AG04449 (cell line): ENCODE measurements around the gene FXYD5.
"Not testable (repeated sequence)": the region's sequence is repeated elsewhere in the genome, so short reads cannot be mapped to it uniquely, and the experiment has no call there.

Experiments used
- CTCF ChIA-PET: fragments of 350-600 bp; formaldehyde crosslinking; extraction: SDS; loops from one replicate; lab custom pipeline; 2021; ENCODE audit warnings: antibody characterized with exemption; lab: Yijun Ruan, JAX
- POLR2A ChIA-PET: fragments of 400-600, 350-600 bp; formaldehyde crosslinking; extraction: SDS; loops from one replicate; lab custom pipeline; 2020; ENCODE audit warnings: antibody characterized with exemption, inconsistent platforms; lab: Yijun Ruan, JAX
- DNase-seq: peaks from one replicate; pipeline ENCODE4 v3.0.0-alpha.2; 2010; ENCODE audit warnings: low read depth, low spot score
- H3K4me3 ChIP-seq: 2 replicates; pipeline ENCODE4 v1.5.1; 2011; ENCODE audit warnings: low read depth, mild to moderate bottlenecking, control low read depth, low read length
- CTCF ChIP-seq: IDR thresholded peaks from one replicate; pipeline ENCODE4 v1.5.1; 2011; ENCODE audit warnings: mild to moderate bottlenecking, moderate library complexity, low read length, control low read depth, inconsistent platforms; ENCODE audit not compliant: insufficient read depth; ENCODE audit errors: missing control alignments

Gene FXYD5

GRCh38 chr19:35149463-35149862, 5.1 kb upstream of the FXYD5 start:
- POLR2A ChIA-PET, result no interaction called here
- H3K4me3 ChIP-seq, result no peak overlapping the region
- DNase-seq, result no peak
- CTCF ChIA-PET, result interaction anchor here (1.1 to 5.1 kb wide), 4 partner anchors 7 to 83 kb away, joined by 3 to 34 read pairs (median 6); partner anchors contain the start of gene LGI4
- no peak for TF ChIP-seq CTCF

GRCh38 chr19:35150445-35150844, 4.1 kb upstream of the FXYD5 start:
- TF ChIP-seq CTCF, result no peak
- no peak overlapping the region for H3K4me3 ChIP-seq
- ChIA-PET CTCF (interaction anchor here (1.0 to 6.5 kb wide), 4 partner anchors 8 to 107 kb away, joined by 4 to 104 read pairs (median 4); partner anchors contain the start of gene FXYD7), POLR2A (no interaction called here)
- no peak for DNase-seq

- no peak for DNase-seq
- POLR2A ChIA-PET, result no interaction called here
- H3K4me3 ChIP-seq, result no peak overlapping the region
- CTCF ChIA-PET, result interaction anchor here (0.9 to 6.5 kb wide), 6 partner anchors 8 to 108 kb away, joined by 3 to 104 read pairs (median 4); partner anchors contain the start of genes FXYD7 and LGI4
- no peak for TF ChIP-seq CTCF
Observed at GRCh38 chr19:35151273-35152065, 3.1 kb upstream of the FXYD5 start.

GRCh38 chr19:35153129-35153522, 1.4 kb upstream of the FXYD5 start:
- POLR2A ChIA-PET, H3K4me3 ChIP-seq, DNase-seq: not testable (repeated sequence)
- CTCF ChIA-PET, result interaction anchor here (0.9 to 6.5 kb wide), 13 partner anchors 10 to 108 kb away, joined by 3 to 104 read pairs (median 6); partner anchors contain the start of genes FXYD3, FXYD7 and LGI4

DNA sequence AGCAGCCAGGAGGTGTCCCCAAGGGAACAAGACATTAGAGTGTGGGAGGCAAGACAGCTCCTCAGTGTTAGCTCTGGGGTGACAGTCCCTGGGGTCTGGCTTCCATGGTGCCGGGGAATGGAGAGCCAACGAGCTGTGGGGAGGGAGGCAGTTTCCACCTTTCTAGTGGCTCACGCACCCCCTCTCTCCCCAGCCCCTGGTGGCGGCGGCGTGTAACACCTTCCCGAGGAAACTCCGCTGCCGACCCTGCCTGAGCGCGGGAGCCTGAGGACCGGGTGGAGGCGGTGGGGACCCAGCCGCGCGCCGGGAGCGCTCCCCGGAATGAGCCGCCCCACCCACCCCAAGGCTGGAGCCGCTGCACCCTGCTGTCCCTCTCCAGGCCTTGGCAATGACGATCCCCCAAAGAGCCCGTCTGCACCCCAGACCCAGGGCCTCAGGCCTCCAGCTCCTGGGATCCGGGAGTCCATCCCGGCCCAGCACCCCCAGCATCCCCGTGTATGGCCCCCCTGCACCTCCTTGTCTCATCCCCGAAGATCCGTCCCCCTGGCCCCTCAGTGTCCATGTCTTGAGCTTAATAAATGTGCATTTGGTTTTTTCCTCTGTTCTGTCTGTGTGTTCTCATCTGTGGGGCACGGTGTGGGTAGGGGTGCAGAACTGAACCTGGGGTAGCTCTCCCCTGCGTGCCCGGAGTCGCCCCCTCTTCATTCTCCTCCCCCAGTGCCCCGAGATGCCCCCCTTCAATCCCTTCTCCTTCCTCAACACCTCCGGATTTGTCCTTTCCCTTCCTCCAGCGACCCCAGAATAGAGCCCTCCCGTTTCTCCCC, 622 bp upstream of the FXYD5 start:
- no peak for DNase-seq
- ChIA-PET POLR2A (interaction anchor here (0.5 to 2.0 kb wide), 2 partner anchors 12 to 125 kb away, joined by 3 to 10 read pairs; no protein-coding TSS in a partner anchor), CTCF (interaction anchor here (0.9 to 6.5 kb wide), 17 partner anchors 9 to 116 kb away, joined by 3 to 104 read pairs (median 5); partner anchors contain the start of genes FXYD3, FXYD7 and LGI4)
- peak overlapping the region; percentile 89 for H3K4me3 ChIP-seq
- peak; percentile 84 for TF ChIP-seq CTCF

DNA sequence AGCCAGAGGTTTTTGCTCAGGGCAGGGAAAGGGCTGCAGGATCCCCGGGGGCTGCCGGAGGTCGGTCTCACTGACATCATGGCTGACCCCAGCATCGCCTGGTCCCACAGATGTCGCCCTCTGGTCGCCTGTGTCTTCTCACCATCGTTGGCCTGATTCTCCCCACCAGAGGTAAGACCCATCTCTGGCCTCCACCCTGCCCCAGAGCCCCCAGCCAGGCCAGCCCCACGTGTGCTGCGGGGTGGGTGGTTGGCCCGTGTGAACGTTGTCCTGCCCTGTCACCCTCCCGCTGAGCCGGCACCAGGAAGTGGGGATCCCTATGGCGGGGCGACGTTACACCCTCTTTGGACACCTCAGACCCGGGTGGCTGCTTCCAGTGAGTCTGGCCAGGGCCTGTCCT, 906 bp downstream of the FXYD5 start:
- DNase-seq, result no peak
- CTCF ChIA-PET, result interaction anchor here (0.7 to 6.5 kb wide), 4 partner anchors 13 to 86 kb away, joined by 3 to 104 read pairs (median 14); partner anchors contain the start of genes FXYD7 and LGI4
- H3K4me3 ChIP-seq, result peak overlapping the region; percentile 89
- POLR2A ChIA-PET, result interaction anchor here (2.0 kb wide), 1 partner anchor 14 kb away, joined by 10 read pairs; no protein-coding TSS in a partner anchor
- TF ChIP-seq CTCF, result no peak
